Osteocyte (in vitro differentiated cells): ENCODE data around the gene OLFML1. TPM values are rescaled to one million over a fixed set of nuclear protein-coding genes. Genes with fewer than 3 reads are reported as not detected.

Source experiments
- DNase-seq: peaks from one replicate; pipeline ENCODE4 v3.0.0; 2021; ENCODE audit warnings: mixed read lengths; ENCODE audit not compliant: unreplicated experiment; ENCODE audit errors: extremely low spot score
- H3K27ac Mint-ChIP-seq: one replicate; pipeline ENCODE4 v1.8.0; 2021; ENCODE audit warnings: mild to moderate bottlenecking, mixed read lengths; ENCODE audit not compliant: unreplicated experiment
- H3K27me3 Mint-ChIP-seq: one replicate; pipeline ENCODE4 v1.8.0; 2021; ENCODE audit warnings: mixed read lengths; ENCODE audit not compliant: unreplicated experiment
- H3K36me3 Mint-ChIP-seq: one replicate; pipeline ENCODE4 v1.8.0; 2021; ENCODE audit warnings: mixed read lengths; ENCODE audit not compliant: unreplicated experiment
- H3K4me1 Mint-ChIP-seq: one replicate; pipeline ENCODE4 v1.8.0; 2021; ENCODE audit warnings: mixed read lengths; ENCODE audit not compliant: unreplicated experiment
- H3K4me3 Mint-ChIP-seq: one replicate; pipeline ENCODE4 v1.8.0; 2021; ENCODE audit warnings: mild to moderate bottlenecking, moderate library complexity, mixed read lengths; ENCODE audit not compliant: unreplicated experiment
- H3K9me3 Mint-ChIP-seq: one replicate; pipeline ENCODE4 v1.8.0; 2021; ENCODE audit warnings: mixed read lengths; ENCODE audit not compliant: unreplicated experiment
- total RNA-seq: library from RNA; stranded (reverse); gene quantifications from 2 replicates; pipeline ENCODE4 v1.2.1, GENCODE V29; 2021
- TF ChIP-seq, protein P1 (sequence below): fragments of 200-600 bp; sonication (generic); IDR thresholded peaks from 2 replicates; pipeline ENCODE4 v1.5.0; 2021; ENCODE audit warnings: antibody characterized with exemption, mild to moderate bottlenecking, moderate library complexity

OLFML1 gene
- total RNA-seq, 1 donor from 2014 or later: 59.7 TPM

DNA sequence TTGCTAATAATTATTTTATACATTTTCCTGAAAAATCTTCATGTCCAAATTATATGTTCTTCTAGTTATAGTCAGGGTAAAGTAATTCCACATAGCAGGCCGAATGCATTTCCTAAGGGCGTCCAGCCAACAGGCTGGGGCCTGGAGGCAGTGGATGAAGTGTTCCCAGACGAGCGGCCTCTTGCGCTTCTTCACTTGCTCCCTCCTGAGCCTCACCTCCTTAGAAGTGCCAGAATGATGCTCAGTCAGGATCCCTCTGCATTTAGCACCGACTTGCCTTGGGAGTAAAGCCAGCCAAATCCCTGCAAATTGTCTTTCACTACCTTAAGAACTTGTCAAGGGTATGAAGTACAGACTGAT, 1.5 kb downstream of the OLFML1 start:
- peak overlapping the region; percentile 93 for H3K4me3 Mint-ChIP-seq
- no peak for DNase-seq
- no peaks in the 10 kb centered on the region for H3K27me3 Mint-ChIP-seq
- TF ChIP-seq, protein P1, sequence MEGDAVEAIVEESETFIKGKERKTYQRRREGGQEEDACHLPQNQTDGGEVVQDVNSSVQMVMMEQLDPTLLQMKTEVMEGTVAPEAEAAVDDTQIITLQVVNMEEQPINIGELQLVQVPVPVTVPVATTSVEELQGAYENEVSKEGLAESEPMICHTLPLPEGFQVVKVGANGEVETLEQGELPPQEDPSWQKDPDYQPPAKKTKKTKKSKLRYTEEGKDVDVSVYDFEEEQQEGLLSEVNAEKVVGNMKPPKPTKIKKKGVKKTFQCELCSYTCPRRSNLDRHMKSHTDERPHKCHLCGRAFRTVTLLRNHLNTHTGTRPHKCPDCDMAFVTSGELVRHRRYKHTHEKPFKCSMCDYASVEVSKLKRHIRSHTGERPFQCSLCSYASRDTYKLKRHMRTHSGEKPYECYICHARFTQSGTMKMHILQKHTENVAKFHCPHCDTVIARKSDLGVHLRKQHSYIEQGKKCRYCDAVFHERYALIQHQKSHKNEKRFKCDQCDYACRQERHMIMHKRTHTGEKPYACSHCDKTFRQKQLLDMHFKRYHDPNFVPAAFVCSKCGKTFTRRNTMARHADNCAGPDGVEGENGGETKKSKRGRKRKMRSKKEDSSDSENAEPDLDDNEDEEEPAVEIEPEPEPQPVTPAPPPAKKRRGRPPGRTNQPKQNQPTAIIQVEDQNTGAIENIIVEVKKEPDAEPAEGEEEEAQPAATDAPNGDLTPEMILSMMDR: no peak
- H3K27ac Mint-ChIP-seq: peak overlapping the region; percentile 92
- H3K36me3 Mint-ChIP-seq: peaks cover 22% of the 10 kb centered on the region
- H3K9me3 Mint-ChIP-seq: no peaks in the 10 kb centered on the region
- H3K4me1 Mint-ChIP-seq: peaks cover 43% of the 10 kb centered on the region

DNA sequence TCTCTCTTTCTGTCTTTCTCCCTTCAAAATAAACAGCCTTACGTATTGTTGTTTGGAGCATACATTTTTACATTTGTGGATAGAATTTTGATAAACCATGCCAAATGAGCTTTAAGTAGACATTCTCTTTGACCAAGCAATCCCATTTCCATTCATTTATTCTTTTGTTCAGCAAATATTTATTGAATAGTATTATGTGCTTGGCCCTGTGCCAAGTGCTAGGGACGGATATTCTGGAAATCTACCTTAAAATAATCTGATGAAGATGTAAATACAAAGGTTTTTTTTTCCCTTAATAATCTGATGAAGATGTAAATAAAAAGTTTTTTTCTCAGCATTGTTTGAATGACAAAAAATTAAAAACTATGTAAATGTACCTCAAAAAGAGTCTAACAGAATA, 2.1 kb downstream of the OLFML1 start:
- Mint-ChIP-seq H3K27ac (no peak overlapping the region), H3K27me3 (no peaks in the 10 kb centered on the region), H3K36me3 (peaks cover 25% of the 10 kb centered on the region), H3K9me3 (no peaks in the 10 kb centered on the region), H3K4me3 (peak overlapping the region; percentile 93), H3K4me1 (peaks cover 45% of the 10 kb centered on the region)
- no peak for DNase-seq
- TF ChIP-seq, protein P1: no peak

- Mint-ChIP-seq H3K4me1 (peaks cover 45% of the 10 kb centered on the region), H3K4me3 (no peak overlapping the region), H3K36me3 (peaks cover 27% of the 10 kb centered on the region), H3K9me3 (no peaks in the 10 kb centered on the region), H3K27ac (no peak overlapping the region), H3K27me3 (no peaks in the 10 kb centered on the region)
- TF ChIP-seq, protein P1: no peak
- DNase-seq: no peak
These were observed 3.4 kb downstream of the OLFML1 start for GRCh38 chr11:7488681-7489080.

GRCh38 chr11:7489376-7489775, 4.1 kb downstream of the OLFML1 start:
- no peak overlapping the region for H3K4me3 Mint-ChIP-seq
- peaks cover 41% of the 10 kb centered on the region for H3K4me1 Mint-ChIP-seq
- TF ChIP-seq, protein P1: no peak
- H3K9me3 Mint-ChIP-seq: no peaks in the 10 kb centered on the region
- H3K27me3 Mint-ChIP-seq: no peaks in the 10 kb centered on the region
- no peak overlapping the region for H3K27ac Mint-ChIP-seq
- peaks cover 29% of the 10 kb centered on the region for H3K36me3 Mint-ChIP-seq
- no peak for DNase-seq

DNA sequence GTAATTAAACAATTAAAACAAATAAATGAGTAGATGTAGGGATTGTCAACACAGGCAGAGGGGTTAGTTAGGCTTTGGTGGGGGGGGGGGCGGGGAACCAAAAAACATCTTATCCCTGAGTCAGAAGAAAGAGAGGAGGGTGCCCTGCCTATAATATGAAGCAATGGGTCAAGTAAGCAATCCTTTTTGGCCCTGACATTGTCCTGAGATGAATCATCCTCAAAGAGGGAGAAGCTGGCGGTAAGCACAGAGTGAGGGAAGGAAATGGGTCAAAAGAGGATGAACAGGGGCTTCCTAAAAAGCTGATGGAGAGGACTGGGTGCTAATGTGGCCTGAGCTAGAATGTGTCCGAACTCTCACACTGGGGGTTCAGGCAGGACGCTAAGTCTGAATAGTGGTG, 4.7 kb downstream of the OLFML1 start:
- DNase-seq: no peak
- Mint-ChIP-seq H3K4me1 (peaks cover 35% of the 10 kb centered on the region), H3K4me3 (no peak overlapping the region), H3K36me3 (peaks cover 33% of the 10 kb centered on the region), H3K9me3 (no peaks in the 10 kb centered on the region), H3K27me3 (no peaks in the 10 kb centered on the region), H3K27ac (no peak overlapping the region)
- TF ChIP-seq, protein P1: no peak
